Panc1 (cell line): Measurements from ENCODE around the gene DYNC1I1.

Experiments
- CTCF ChIP-seq: fragments of 450-650 bp; IDR thresholded peaks from 2 replicates; pipeline ENCODE4 v1.5.1; 2017; ENCODE audit warnings: mild to moderate bottlenecking
- POLR2AphosphoS5 ChIP-seq: IDR thresholded peaks from 2 replicates; pipeline ENCODE4 v1.6.1; 2012; ENCODE audit warnings: mild to moderate bottlenecking, low read depth, low read length, moderate library complexity

- TF ChIP-seq POLR2AphosphoS5 = no peak
- no peak for TF ChIP-seq CTCF
Observed at GRCh38 chr7:96028729-96029128, 256.4 kb downstream of the DYNC1I1 start.
